BLaER1 (cell line): ENCODE measurements around the gene E2F1.
A peak's percentile ranks its signal among the peaks of the same experiment; 100 is the strongest.

Experiments
- H3K27ac ChIP-seq: shearing (Covaris generic); formaldehyde crosslinking; 2 replicates; pipeline ENCODE4 v1.8.1; 2022
- H3K27me3 ChIP-seq: shearing (Covaris generic); formaldehyde crosslinking; 2 replicates; pipeline ENCODE4 v1.8.1; 2022
- H3K36me3 ChIP-seq: shearing (Covaris generic); formaldehyde crosslinking; 2 replicates; pipeline ENCODE4 v1.8.1; 2022
- H3K4me1 ChIP-seq: shearing (Covaris generic); formaldehyde crosslinking; 2 replicates; pipeline ENCODE4 v1.8.1; 2022
- H3K4me2 ChIP-seq: shearing (Covaris generic); formaldehyde crosslinking; 2 replicates; pipeline ENCODE4 v1.8.1; 2022
- H3K4me3 ChIP-seq: shearing (Covaris generic); formaldehyde crosslinking; 2 replicates; pipeline ENCODE4 v1.8.1; 2022
- H3K9ac ChIP-seq: shearing (Covaris generic); formaldehyde crosslinking; 2 replicates; pipeline ENCODE4 v1.8.1; 2022
- H3K9me3 ChIP-seq: shearing (Covaris generic); formaldehyde crosslinking; 2 replicates; pipeline ENCODE4 v1.8.1; 2022
- H4K20me1 ChIP-seq: shearing (Covaris generic); formaldehyde crosslinking; 2 replicates; pipeline ENCODE4 v1.8.1; 2022
- Cebpa-rat ChIP-seq: shearing (Covaris generic); IDR thresholded peaks from 2 replicates; pipeline ENCODE4 v1.8.1; 2022

Gene E2F1

DNA sequence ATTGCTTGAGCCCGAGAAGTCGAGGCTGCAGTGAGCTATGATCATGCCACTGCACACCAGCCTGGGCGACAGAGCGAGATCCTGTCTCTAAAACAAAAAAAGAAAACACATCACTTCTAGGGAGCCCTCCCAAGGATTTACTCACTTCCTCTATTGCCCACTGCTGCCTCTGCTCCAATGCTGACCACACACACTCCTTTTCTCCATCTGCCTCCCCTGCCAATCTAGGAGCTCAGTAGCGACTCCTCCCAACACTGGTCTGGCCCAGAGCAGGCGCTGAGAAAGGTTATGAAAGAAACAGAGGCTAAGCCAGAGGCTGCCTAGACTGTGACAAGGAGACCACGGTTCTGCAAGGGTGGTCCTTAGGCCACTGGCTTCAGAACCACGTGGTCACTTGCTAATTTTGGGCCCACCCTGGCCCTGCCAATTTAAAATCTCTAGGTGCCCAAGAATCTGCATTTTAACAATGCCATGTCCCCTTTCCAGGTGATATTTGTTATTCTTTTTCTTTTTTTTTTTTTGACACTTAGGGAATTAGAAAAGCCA, 1.3 kb upstream of the E2F1 start:
- no peaks in the 10 kb centered on the region for H3K27me3 ChIP-seq
- peak overlapping the region; percentile 85 for H3K27ac ChIP-seq
- H3K4me1 ChIP-seq: peaks cover 90% of the 10 kb centered on the region
- H4K20me1 ChIP-seq: peaks cover 29% of the 10 kb centered on the region
- no peak overlapping the region for H3K4me3 ChIP-seq
- peak overlapping the region; percentile 79 for H3K4me2 ChIP-seq
- peak overlapping the region; percentile 56 for H3K9ac ChIP-seq
- peaks cover 7% of the 10 kb centered on the region; the same call in 1 of the 2 replicates for H3K36me3 ChIP-seq
- no peak for TF ChIP-seq Cebpa-rat
- H3K9me3 ChIP-seq: no peaks in the 10 kb centered on the region

DNA sequence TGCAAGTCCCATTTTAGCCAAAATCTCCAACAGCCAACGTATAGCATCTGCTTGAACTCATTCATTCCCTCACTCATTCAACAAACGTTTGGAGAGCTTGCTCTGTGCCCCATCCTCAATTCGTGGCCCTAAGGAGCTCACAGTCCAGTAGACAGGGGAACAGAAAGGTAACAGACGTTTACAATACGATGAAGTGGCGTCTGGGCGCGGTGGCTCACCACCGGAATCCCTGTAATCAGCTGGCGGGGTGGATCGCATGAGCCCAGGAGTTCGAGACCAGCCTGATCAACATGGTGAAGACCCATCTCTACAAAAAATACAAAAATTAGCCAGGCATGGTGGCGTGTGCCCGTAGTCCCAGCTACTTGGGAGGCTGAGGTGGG, 790 bp upstream of the E2F1 start:
- Histone ChIP-seq H4K20me1 (peaks cover 34% of the 10 kb centered on the region), H3K9ac (peak overlapping the region; percentile 56; the same call in 1 of the 2 replicates), H3K4me2 (peak overlapping the region; percentile 79), H3K27me3 (no peaks in the 10 kb centered on the region), H3K4me1 (peaks cover 90% of the 10 kb centered on the region), H3K36me3 (peaks cover 12% of the 10 kb centered on the region; the same call in 1 of the 2 replicates), H3K4me3 (peak overlapping the region; percentile 92; the same call in 1 of the 2 replicates), H3K9me3 (no peaks in the 10 kb centered on the region), H3K27ac (peak overlapping the region; percentile 85)
- no peak for TF ChIP-seq Cebpa-rat

DNA sequence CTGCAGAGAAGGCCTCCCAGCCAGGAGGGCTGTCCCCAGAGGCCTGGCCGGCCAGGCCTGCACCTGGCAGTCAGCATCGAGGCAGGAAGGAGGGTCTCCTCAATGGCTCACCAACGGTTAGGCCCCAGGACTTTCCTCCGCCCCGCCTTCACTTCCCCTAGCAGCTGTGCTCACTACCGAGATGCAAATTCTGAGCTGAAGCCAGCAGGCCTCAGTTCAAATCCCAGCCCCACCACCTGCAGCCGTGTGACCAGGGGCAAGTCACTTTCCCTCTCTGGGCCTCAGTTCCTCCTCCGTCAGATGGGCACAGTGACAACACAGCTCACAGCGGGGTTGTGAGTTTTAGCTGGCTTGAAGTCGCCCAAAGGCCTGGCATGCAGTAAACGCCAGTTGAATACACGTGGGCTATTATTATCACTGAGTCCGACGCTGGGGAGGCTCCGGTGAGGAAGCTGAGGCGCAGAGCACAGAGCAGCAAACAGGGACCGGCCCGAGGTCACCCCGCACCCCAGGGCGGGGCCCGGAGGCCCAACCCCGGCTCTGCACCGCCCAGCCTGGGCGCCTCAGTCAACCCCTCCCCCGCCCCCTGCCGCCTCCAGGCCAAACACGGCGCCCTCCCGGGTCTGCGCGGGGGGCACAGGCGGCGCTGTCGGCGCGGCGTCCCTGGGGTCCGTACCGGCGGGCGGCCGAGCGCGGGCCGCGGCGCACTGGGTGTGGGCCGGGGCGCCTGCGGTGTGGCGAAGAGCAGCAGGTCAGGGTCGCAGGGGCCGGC, 671 bp downstream of the E2F1 start:
- Histone ChIP-seq H3K27ac (peak overlapping the region; percentile 98), H3K4me3 (peak overlapping the region; percentile 92), H3K36me3 (peaks cover 21% of the 10 kb centered on the region), H3K9me3 (no peaks in the 10 kb centered on the region), H3K27me3 (no peaks in the 10 kb centered on the region), H4K20me1 (peaks cover 49% of the 10 kb centered on the region), H3K9ac (peak overlapping the region; percentile 97), H3K4me1 (peaks cover 90% of the 10 kb centered on the region), H3K4me2 (peak overlapping the region; percentile 96)
- no peak for TF ChIP-seq Cebpa-rat

DNA sequence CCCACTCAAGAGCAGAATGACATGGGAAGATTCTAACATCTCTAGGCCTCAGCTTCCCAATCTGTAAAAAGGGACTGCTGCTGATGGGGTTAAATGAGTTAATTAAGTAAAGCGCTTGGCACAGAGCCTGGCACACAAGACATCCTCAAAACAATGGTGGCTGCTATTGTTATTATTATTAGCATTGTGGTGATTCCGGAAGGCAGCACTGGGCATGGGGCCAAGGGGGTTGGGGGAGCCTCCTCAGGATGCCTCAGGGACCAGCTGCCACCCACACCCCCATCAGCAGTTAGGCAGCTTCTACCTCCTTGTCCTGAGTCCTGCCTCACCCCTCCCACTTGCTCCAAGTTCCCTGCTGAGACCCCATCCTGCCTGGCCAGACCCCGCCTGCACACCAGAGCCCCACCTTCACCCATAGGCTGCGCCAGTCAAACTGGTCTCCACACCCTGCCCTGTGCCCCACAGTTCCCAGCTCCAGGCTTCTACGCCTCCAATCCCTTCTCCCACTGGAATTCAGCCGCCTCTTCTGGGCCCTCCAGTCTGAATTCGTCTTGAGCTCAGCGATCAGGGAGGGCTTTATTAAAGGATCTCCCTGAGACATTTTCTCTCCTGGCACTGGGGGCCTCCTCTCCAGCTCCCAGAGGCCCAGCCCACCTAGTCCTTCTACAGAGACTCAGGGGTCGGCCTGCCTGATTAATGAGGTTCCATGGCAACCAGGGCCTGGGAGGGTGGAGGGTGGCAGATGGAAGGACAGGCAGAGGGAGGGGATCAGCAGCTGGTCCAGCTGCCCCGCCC, 1.5 kb downstream of the E2F1 start:
- H3K9me3 ChIP-seq: no peaks in the 10 kb centered on the region
- peaks cover 56% of the 10 kb centered on the region for H4K20me1 ChIP-seq
- H3K27me3 ChIP-seq: no peaks in the 10 kb centered on the region
- TF ChIP-seq Cebpa-rat: no peak
- peak overlapping the region; percentile 97 for H3K9ac ChIP-seq
- peak overlapping the region; percentile 98 for H3K27ac ChIP-seq
- peaks cover 29% of the 10 kb centered on the region for H3K36me3 ChIP-seq
- peak overlapping the region; percentile 96 for H3K4me2 ChIP-seq
- H3K4me3 ChIP-seq: peak overlapping the region; percentile 92
- H3K4me1 ChIP-seq: peaks cover 91% of the 10 kb centered on the region

DNA sequence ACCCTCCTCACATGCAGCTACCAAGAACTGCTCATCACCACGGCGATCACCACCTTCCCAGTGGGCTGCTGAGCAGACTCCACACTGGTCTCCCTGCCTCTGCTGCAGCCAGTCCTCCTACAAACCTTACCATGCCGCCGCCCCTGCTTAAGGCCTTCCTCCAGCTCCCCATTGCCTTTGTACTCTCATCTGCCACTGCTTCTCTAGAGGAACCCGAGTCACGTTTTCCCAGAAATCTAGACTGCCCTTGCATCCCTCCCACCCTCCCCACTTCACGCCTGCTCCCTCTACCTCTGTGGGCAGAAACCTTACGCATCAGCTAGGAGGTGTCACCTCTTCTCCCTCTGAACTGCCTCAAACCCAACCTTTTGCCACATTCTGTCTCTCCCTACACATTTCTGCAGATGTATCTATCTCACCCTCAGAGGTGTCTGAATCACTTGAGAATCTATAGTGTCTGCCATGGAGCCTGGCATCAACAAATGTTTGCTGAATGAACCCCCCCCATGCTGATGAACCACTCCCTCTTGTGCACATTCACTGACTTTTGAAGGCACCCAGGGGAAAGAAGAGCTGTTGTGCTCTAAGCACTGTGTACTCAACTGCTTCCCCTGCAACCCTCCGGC, 4.3 kb downstream of the E2F1 start:
- Histone ChIP-seq H3K4me1 (peaks cover 76% of the 10 kb centered on the region), H3K27ac (peak overlapping the region; percentile 98), H3K4me3 (no peak overlapping the region), H3K27me3 (no peaks in the 10 kb centered on the region), H3K9me3 (no peaks in the 10 kb centered on the region), H3K9ac (peak overlapping the region; percentile 72), H4K20me1 (peaks cover 84% of the 10 kb centered on the region), H3K4me2 (peak overlapping the region; percentile 96), H3K36me3 (peaks cover 57% of the 10 kb centered on the region)
- TF ChIP-seq Cebpa-rat: no peak

DNA sequence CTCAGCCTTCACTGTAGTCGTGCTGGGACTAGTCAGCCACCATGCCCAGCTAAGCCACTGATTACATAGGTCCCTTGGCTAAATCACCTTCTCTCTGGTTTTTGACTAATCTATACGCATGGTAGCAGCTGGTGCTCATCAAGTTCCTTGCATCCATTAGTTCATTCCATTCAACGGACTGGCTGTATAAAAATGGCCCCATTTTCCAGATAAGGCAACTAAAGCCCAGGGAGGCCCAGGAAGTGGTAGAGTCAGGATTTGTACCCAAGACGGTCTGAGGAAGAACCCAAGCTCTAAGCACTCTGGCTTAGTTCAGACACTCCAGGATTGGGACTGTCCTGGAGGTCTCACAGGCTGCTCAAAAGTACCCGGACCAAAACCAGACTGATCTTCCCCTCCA, 4.9 kb downstream of the E2F1 start:
- H3K4me2 ChIP-seq: peak overlapping the region; percentile 62
- no peak overlapping the region for H3K4me3 ChIP-seq
- no peaks in the 10 kb centered on the region for H3K9me3 ChIP-seq
- TF ChIP-seq Cebpa-rat: no peak
- peaks cover 72% of the 10 kb centered on the region for H3K4me1 ChIP-seq
- H3K9ac ChIP-seq: 0 out of 2 replicates have a peak overlapping the region, but pooled peaks have one; percentile 35
- H3K36me3 ChIP-seq: peaks cover 62% of the 10 kb centered on the region
- H4K20me1 ChIP-seq: peaks cover 88% of the 10 kb centered on the region
- peak overlapping the region; percentile 54; the same call in 1 of the 2 replicates for H3K27ac ChIP-seq
- H3K27me3 ChIP-seq: no peaks in the 10 kb centered on the region

DNA sequence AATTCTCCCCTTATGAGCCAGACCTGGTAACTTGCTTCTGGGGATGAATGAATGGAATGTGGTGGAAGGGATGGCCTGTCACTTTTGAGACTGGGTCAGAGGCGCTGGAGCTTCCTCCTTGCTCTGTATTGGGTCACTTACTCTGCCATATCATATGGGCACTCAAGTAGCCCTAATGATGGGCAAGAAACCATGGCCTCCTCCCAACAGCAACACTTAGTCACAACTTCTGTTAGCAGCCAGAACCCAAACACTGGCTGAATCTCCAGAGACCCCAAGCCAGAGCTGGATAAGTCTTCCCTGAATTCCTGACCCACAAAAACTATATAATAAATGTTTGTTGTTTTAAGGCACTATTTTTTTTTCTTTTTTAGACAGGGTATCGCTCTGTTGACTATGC, 5.5 kb downstream of the E2F1 start:
- peak overlapping the region; percentile 62 for H3K4me2 ChIP-seq
- TF ChIP-seq Cebpa-rat: no peak

DNA sequence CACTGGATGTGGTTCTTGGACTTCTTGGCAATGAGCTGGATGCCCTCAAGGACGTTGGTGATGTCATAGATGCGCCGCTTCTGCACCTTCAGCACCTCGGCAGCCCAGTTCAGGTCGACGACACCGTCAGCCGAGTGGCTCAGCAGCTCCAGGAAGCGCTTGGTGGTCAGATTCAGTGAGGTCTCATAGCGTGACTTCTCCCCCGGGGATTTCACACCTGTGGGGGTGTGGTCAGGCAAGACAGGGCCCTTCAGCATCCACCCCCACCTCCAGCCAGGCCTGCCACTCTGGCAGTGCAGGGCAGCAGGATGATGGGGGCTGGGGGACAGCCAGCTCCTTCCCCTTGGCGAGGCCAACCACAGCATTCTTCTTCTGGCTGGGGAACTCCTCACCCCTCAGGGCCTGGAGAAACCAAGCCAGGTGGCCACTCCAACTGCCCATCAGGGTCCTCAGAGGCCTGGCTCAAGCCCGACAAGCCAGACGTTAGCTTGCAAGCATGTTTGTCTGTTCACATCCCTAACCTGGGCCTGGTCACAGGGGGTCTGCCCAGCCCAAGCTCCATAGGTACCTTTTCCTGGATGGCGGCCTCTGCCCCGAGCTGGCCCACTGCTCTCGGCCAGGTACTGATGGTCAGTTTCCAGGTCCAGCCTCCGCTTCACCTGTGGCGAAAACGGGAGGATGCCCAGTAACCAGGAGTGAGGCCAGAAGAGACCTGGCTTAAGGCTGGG, 6.3 kb downstream of the E2F1 start:
- Histone ChIP-seq H3K27ac (peak overlapping the region; percentile 53), H3K36me3 (peaks cover 72% of the 10 kb centered on the region), H4K20me1 (peaks cover 97% of the 10 kb centered on the region), H3K4me1 (peaks cover 75% of the 10 kb centered on the region), H3K9me3 (no peaks in the 10 kb centered on the region), H3K4me3 (no peak overlapping the region), H3K9ac (peak overlapping the region; percentile 56), H3K4me2 (peak overlapping the region; percentile 62), H3K27me3 (no peaks in the 10 kb centered on the region)
- no peak for TF ChIP-seq Cebpa-rat

More for the DNA sequence above, 5.5 kb downstream of the E2F1 start:
- Histone ChIP-seq H3K27me3 (no peaks in the 10 kb centered on the region), H3K27ac (peak overlapping the region; percentile 54; the same call in 1 of the 2 replicates), H3K9ac (0 out of 2 replicates have a peak overlapping the region, but pooled peaks have one; percentile 12), H3K4me3 (no peak overlapping the region), H3K4me1 (peaks cover 74% of the 10 kb centered on the region), H3K36me3 (peaks cover 68% of the 10 kb centered on the region), H4K20me1 (peaks cover 94% of the 10 kb centered on the region), H3K9me3 (no peaks in the 10 kb centered on the region)
